Uterus (tissue), 4 donors: ENCODE results near the gene TAGLN2. TPM values are rescaled to one million over a fixed set of nuclear protein-coding genes. Genes with fewer than 3 reads are reported as not detected.

ENCODE experiments used
- DNase-seq, 2 donors: peaks; one replicate each; pipeline ENCODE4 v3.0.0-alpha.2; 2019 to 2020
- H3K27ac ChIP-seq, 2 donors: fragments of 200-600 bp; sonication (generic); 1 replicate in 1 of 2; 2 replicates in 1 of 2; pipeline ENCODE4 v1.5.1; 2016 to 2018
- H3K27me3 ChIP-seq, 2 donors: fragments of 200-600 bp; sonication (generic); one replicate each; pipeline ENCODE4 v1.5.1; 2018 to 2019; ENCODE audit warnings: control low read depth in 1 of 2
- H3K36me3 ChIP-seq, 2 donors: fragments of 200-600 bp; sonication (generic); one replicate each; pipeline ENCODE4 v1.5.1; 2019; ENCODE audit warnings: control low read depth in 1 of 2
- H3K4me1 ChIP-seq, 2 donors: fragments of 200-600 bp; sonication (generic); one replicate each; pipeline ENCODE4 v1.5.1; 2018 to 2019; ENCODE audit warnings: control low read depth in 1 of 2
- H3K4me3 ChIP-seq, 2 donors: fragments of 200-600 bp; sonication (generic); 1 replicate in 1 of 2; 2 replicates in 1 of 2; pipeline ENCODE4 v1.5.1; 2018 to 2019; ENCODE audit warnings: mild to moderate bottlenecking in 1 of 2
- H3K9me3 ChIP-seq, 2 donors: fragments of 200-600 bp; sonication (generic); one replicate each; pipeline ENCODE4 v1.5.1; 2019; ENCODE audit warnings: control low read depth in 1 of 2
- CTCF ChIP-seq, 4 experiments: fragments of 200-600 bp in 2 of 4; fragments of 450-650 bp in 2 of 4; sonication (generic) in 2 of 4; IDR thresholded peaks; one replicate each; pipeline ENCODE4 v1.5.1; 2016 to 2019; ENCODE audit warnings: antibody characterized with exemption in 4 of 4, mild to moderate bottlenecking in 2 of 4, moderate library complexity in 1 of 4
- POLR2A ChIP-seq, 2 donors: fragments of 450-650 bp; IDR thresholded peaks; one replicate each; pipeline ENCODE4 v1.6.1; 2016; ENCODE audit warnings: antibody characterized with exemption in 2 of 2, mild to moderate bottlenecking in 1 of 2, moderate library complexity in 1 of 2
- intact Hi-C: fragments of 100-400 bp; cut with DNase I; formaldehyde crosslinking; loops from one replicate; pipeline ENCODE4 v1.15.1; 2023; ENCODE audit warnings: low total_unique reads
- total RNA-seq, 4 donors: library from RNA; depleted of rRNA in 3 of 4; stranded (reverse); fragments of >200 nt in 3 of 4; gene quantifications; one replicate each; pipeline versions ENCODE4 v1.1.0 to v1.2.4, GENCODE V29; 2014 to 2023
- donor health status: DM: yes; HTN: yes; CAD: no.

Gene TAGLN2
- total RNA-seq, 4 donors from 2014 or later, result 113 to 246 (median 197) TPM

- H3K36me3 ChIP-seq, result no peaks in the 10 kb centered on the region
- peak within 1 kb of the TSS in 1 of 2 donors; percentile 8 for H3K27ac ChIP-seq
- TF ChIP-seq CTCF (IDR thresholded peaks at IDR 0.05) (peak; percentile 77 to 82 (median 78)), POLR2A (IDR thresholded peaks at IDR 0.05) (no peak)
- H3K4me1 ChIP-seq, result peaks cover 0 to 7% of the 10 kb centered on the region in 2 donors
- H3K4me3 ChIP-seq, result peak within 1 kb of the TSS; percentile 17 to 23
- no peaks in the 10 kb centered on the region for H3K27me3 ChIP-seq
- DNase-seq, result peak; percentile 88 to 91
- intact Hi-C loops, result no loop called here
- H3K9me3 ChIP-seq, result no peaks in the 10 kb centered on the region
Observed at GRCh38 chr1:159945483-159946241, 20.4 kb upstream of the TAGLN2 start, which contains the start of gene IGSF9. Gene IGSF9, minus strand, starts transcription at chr1:159945613. Its CDS starts 2,159 bp downstream, at chr1:159943454.

GRCh38 chr1:159944623-159945455, 19.5 kb upstream of the TAGLN2 start:
- TF ChIP-seq POLR2A (IDR thresholded peaks at IDR 0.05) (no peak), CTCF (IDR thresholded peaks at IDR 0.05) (no peak)
- H3K27me3 ChIP-seq, result no peaks in the 10 kb centered on the region
- H3K9me3 ChIP-seq, result no peaks in the 10 kb centered on the region
- H3K4me1 ChIP-seq, result peaks cover 0 to 7% of the 10 kb centered on the region in 2 donors
- peak overlapping the region; percentile 17 to 23 for H3K4me3 ChIP-seq
- no peak for DNase-seq
- H3K27ac ChIP-seq, result peak overlapping the region in 1 of 2 donors; percentile 4
- no peaks in the 10 kb centered on the region for H3K36me3 ChIP-seq
- intact Hi-C loops, result no loop called here

- intact Hi-C loops, result no loop called here
- H3K27ac ChIP-seq, result peak overlapping the region in 1 of 2 donors; percentile 4
Observed at GRCh38 chr1:159943908-159944622, 18.8 kb upstream of the TAGLN2 start.

GRCh38 chr1:159943278-159943640, 18.0 kb upstream of the TAGLN2 start:
- no peaks in the 10 kb centered on the region for H3K36me3 ChIP-seq
- TF ChIP-seq POLR2A (IDR thresholded peaks at IDR 0.05) (no peak), CTCF (IDR thresholded peaks at IDR 0.05) (no peak)
- H3K27ac ChIP-seq, result no peak overlapping the region
- H3K4me3 ChIP-seq, result no peak overlapping the region
- intact Hi-C loops, result no loop called here
- no peaks in the 10 kb centered on the region for H3K27me3 ChIP-seq
- DNase-seq, result no peak
- peaks cover 0 to 7% of the 10 kb centered on the region in 2 donors for H3K4me1 ChIP-seq
- no peaks in the 10 kb centered on the region for H3K9me3 ChIP-seq

More at GRCh38 chr1:159943908-159944622, 18.8 kb upstream of the TAGLN2 start:
- Histone ChIP-seq H3K36me3 (no peaks in the 10 kb centered on the region), H3K4me3 (no peak overlapping the region), H3K9me3 (no peaks in the 10 kb centered on the region), H3K27me3 (no peaks in the 10 kb centered on the region), H3K4me1 (peaks cover 0 to 7% of the 10 kb centered on the region in 2 donors)
- TF ChIP-seq CTCF (IDR thresholded peaks at IDR 0.05) (no peak), POLR2A (IDR thresholded peaks at IDR 0.05) (no peak)
- DNase-seq, result no peak
